OCI-LY1 (cell line): ENCODE results near the gene BFSP1.

Experiments
- H2AFZ ChIP-seq: fragments of 200-600 bp; sonication (generic), shearing (Covaris generic); 2 replicates; pipeline ENCODE4 v1.6.0; 2014; ENCODE audit warnings: antibody characterized with exemption, mild to moderate bottlenecking, low read length
- H3F3A ChIP-seq: fragments of 200-600 bp; sonication (generic), shearing (Covaris generic); 2 replicates; pipeline ENCODE4 v1.6.0; 2014; ENCODE audit warnings: mild to moderate bottlenecking, antibody characterized with exemption, low read length, moderate library complexity; ENCODE audit not compliant: insufficient read depth
- H3K27ac ChIP-seq: fragments of 200-600 bp; sonication (generic); 2 replicates; pipeline ENCODE4 v1.5.1; 2014; ENCODE audit warnings: low read length, mixed run types, mild to moderate bottlenecking, low read depth; ENCODE audit not compliant: poor library complexity, severe bottlenecking
- H3K27me3 ChIP-seq: fragments of 200-600 bp; sonication (generic); 2 replicates; pipeline ENCODE4 v1.6.0; 2014; ENCODE audit warnings: antibody characterized with exemption, mild to moderate bottlenecking, low read length, moderate library complexity; ENCODE audit not compliant: insufficient read depth
- H3K36me3 ChIP-seq: fragments of 200-600 bp; sonication (generic); 2 replicates; pipeline ENCODE4 v1.6.1; 2014; ENCODE audit warnings: mild to moderate bottlenecking, antibody characterized with exemption, low read length, moderate library complexity, mixed read lengths; ENCODE audit not compliant: insufficient read depth
- H3K4me1 ChIP-seq: fragments of 200-600 bp; sonication (generic); 2 replicates; pipeline ENCODE4 v1.5.1; 2014; ENCODE audit warnings: mild to moderate bottlenecking, low read length, moderate library complexity; ENCODE audit not compliant: insufficient read depth, severe bottlenecking
- H3K4me2 ChIP-seq: fragments of 200-600 bp; sonication (generic), shearing (Covaris generic); 2 replicates; pipeline ENCODE4 v1.6.1; 2014; ENCODE audit warnings: low read length
- H3K4me3 ChIP-seq: fragments of 200-600 bp; sonication (generic); 2 replicates; pipeline ENCODE4 v1.5.1; 2014; ENCODE audit warnings: low read length, low read depth, mild to moderate bottlenecking, mixed read lengths; ENCODE audit not compliant: poor library complexity, severe bottlenecking
- H3K79me2 ChIP-seq: fragments of 200-600 bp; shearing (Covaris generic); 2 replicates; pipeline ENCODE4 v1.6.1; 2016; ENCODE audit warnings: mixed run types, low read length, mixed read lengths; ENCODE audit not compliant: insufficient read depth
- H3K9ac ChIP-seq: fragments of 200-600 bp; sonication (generic), shearing (Covaris generic); 2 replicates; pipeline ENCODE4 v1.6.1; 2014; ENCODE audit warnings: mild to moderate bottlenecking, low read length, mixed read lengths
- H3K9me2 ChIP-seq: fragments of 200-600 bp; sonication (generic), shearing (Covaris generic); 2 replicates; pipeline ENCODE4 v1.6.1; 2014; ENCODE audit warnings: low read depth, mild to moderate bottlenecking, low read length, mixed read lengths
- H3K9me3 ChIP-seq: fragments of 200-600 bp; shearing (Covaris generic); 2 replicates; pipeline ENCODE4 v1.6.1; 2014; ENCODE audit warnings: low read length, mixed read lengths
- H4K20me1 ChIP-seq: fragments of 200-600 bp; sonication (generic), shearing (Covaris generic); 2 replicates; pipeline ENCODE4 v1.6.0; 2016; ENCODE audit warnings: mild to moderate bottlenecking, low read length; ENCODE audit not compliant: insufficient read depth
- CTCF ChIP-seq: fragments of 200-600 bp; sonication (generic), shearing (Covaris generic); IDR thresholded peaks from 2 replicates; pipeline ENCODE4 v1.5.1; 2017; ENCODE audit warnings: mild to moderate bottlenecking, antibody characterized with exemption, low read length, moderate library complexity, mixed read lengths
- EZH2 ChIP-seq: fragments of 200-600 bp; sonication (generic), shearing (Covaris generic); IDR thresholded peaks from 2 replicates; pipeline ENCODE4 v1.8.0; 2017; ENCODE audit warnings: borderline replicate concordance, mixed run types, mild to moderate bottlenecking, antibody characterized with exemption, low read length, moderate library complexity, mixed read lengths

Gene BFSP1

DNA sequence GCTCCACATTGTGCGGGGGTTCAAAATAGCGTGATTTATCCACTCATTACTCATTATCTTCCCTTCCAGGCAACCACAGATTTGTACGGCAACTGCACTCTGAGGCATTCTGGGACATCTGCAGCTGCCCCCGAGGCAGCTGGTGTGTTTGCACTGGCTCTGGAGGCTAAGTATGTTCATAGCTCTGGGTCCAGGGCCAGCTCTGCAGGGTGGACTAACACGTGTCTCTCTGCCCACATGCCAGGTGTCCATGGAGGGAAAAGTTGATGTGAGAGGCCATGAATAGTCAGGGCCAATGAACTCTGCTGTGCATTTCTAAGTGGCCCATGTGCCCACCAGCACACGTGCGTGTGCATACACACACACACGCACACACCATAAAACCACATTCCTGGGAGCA is 74.9 kb downstream of the BFSP1 start:
- Histone ChIP-seq H3K4me1 (no peaks in the 10 kb centered on the region), H3K79me2 (no peaks in the 10 kb centered on the region), H3K9me2 (no peaks in the 10 kb centered on the region), H3K4me2 (no peak overlapping the region), H3K27me3 (peaks cover 11% of the 10 kb centered on the region; the same call in 1 of the 2 replicates), H3F3A (no peaks in the 10 kb centered on the region), H3K9me3 (no peaks in the 10 kb centered on the region), H3K27ac (no peak overlapping the region), H3K9ac (no peak overlapping the region), H3K36me3 (no peaks in the 10 kb centered on the region), H3K4me3 (no peak overlapping the region), H4K20me1 (no peaks in the 10 kb centered on the region), H2AFZ (no peak overlapping the region)
- TF ChIP-seq EZH2: no peak
- no peak for TF ChIP-seq CTCF

DNA sequence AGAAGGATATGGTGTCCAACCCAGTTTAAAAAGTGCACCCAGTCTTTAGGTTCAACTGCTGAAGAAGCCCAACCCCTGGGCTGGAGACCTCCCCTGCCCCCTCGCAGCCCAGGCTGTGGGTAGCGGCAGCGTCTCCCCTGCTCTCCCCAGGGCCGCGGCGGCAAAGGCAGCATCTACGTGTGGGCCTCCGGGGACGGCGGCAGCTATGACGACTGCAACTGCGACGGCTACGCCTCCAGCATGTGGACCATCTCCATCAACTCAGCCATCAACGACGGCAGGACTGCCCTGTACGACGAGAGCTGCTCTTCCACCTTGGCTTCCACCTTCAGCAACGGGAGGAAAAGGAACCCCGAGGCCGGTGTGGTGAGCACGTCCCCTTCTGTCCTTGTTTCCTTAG is 77.6 kb downstream of the BFSP1 start:
- H3K4me3 ChIP-seq: no peak overlapping the region
- no peak overlapping the region for H3K9ac ChIP-seq
- no peaks in the 10 kb centered on the region for H3K79me2 ChIP-seq
- H3K36me3 ChIP-seq: no peaks in the 10 kb centered on the region
- H3K9me2 ChIP-seq: no peaks in the 10 kb centered on the region
- H3K27me3 ChIP-seq: peaks cover 11% of the 10 kb centered on the region; the same call in 1 of the 2 replicates
- H3K4me2 ChIP-seq: no peak overlapping the region
- H3K9me3 ChIP-seq: no peaks in the 10 kb centered on the region
- H2AFZ ChIP-seq: no peak overlapping the region
- no peaks in the 10 kb centered on the region for H3K4me1 ChIP-seq
- no peaks in the 10 kb centered on the region for H3F3A ChIP-seq
- H3K27ac ChIP-seq: no peak overlapping the region
- H4K20me1 ChIP-seq: no peaks in the 10 kb centered on the region
- TF ChIP-seq EZH2 (no peak), CTCF (no peak)

- no peak overlapping the region for H3K9ac ChIP-seq
- no peaks in the 10 kb centered on the region for H3K9me3 ChIP-seq
- H3K79me2 ChIP-seq: no peaks in the 10 kb centered on the region
- no peaks in the 10 kb centered on the region for H4K20me1 ChIP-seq
- no peak overlapping the region for H2AFZ ChIP-seq
- no peak overlapping the region for H3K4me2 ChIP-seq
- no peak overlapping the region for H3K27ac ChIP-seq
- no peaks in the 10 kb centered on the region for H3K4me1 ChIP-seq
- H3K9me2 ChIP-seq: no peaks in the 10 kb centered on the region
- H3K36me3 ChIP-seq: no peaks in the 10 kb centered on the region
- TF ChIP-seq EZH2 (no peak), CTCF (no peak)
- H3K4me3 ChIP-seq: no peak overlapping the region
- peaks cover 11% of the 10 kb centered on the region; the same call in 1 of the 2 replicates for H3K27me3 ChIP-seq
- H3F3A ChIP-seq: no peaks in the 10 kb centered on the region
Observed at GRCh38 chr20:17452441-17452840, 78.7 kb downstream of the BFSP1 start.
